Stimulated activated CD8-positive, alpha-beta memory T cell treated with anti-CD3 and anti-CD28 coated beads, Interleukin-7, amount 100 ng/mL, for 24 hours (primary cell): ENCODE measurements around the gene FBXL7.

Experiments used
- DNase-seq: peaks from one replicate; pipeline ENCODE4 v3.0.0-alpha.2; 2020; ENCODE audit warnings: low read depth

FBXL7 gene

DNA sequence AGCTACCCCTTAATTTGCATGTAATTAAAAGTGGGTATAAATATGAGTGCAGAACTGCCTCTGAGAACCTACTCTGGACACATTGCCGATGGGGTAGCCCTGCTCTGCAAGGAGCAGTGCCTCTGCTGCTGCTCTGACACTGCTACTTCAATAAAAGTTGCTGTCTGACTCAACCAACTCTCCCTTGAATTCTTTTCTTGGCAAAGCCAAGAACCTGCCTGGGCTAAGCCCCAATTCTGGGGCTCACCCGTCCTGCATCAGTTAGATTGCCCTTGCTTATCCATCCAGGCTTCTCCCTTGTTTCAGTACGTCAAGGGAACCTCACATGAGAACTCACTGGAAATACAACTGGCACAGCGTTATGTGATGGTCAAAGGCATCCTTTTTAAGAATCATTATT is 44.1 kb downstream of the FBXL7 start:
- no peak for DNase-seq

DNA sequence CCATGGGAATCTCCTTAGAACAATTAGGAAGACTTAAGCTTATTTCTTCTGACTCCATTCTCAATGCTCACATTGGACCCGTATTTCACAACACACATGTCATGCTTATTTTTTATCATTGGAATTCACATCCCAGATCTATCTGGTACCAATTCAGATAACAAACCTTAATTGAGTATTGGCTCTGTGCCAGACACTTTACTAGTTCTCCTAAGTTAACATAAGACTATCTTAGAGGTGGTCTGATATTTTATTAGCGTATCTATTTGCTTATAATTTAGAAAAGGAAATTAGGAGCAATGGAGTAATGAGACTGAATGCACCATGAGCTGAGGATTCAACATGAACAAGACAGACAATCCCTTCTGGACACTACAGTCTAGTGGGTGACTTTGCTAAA is 45.1 kb downstream of the FBXL7 start:
- DNase-seq: no peak

DNA sequence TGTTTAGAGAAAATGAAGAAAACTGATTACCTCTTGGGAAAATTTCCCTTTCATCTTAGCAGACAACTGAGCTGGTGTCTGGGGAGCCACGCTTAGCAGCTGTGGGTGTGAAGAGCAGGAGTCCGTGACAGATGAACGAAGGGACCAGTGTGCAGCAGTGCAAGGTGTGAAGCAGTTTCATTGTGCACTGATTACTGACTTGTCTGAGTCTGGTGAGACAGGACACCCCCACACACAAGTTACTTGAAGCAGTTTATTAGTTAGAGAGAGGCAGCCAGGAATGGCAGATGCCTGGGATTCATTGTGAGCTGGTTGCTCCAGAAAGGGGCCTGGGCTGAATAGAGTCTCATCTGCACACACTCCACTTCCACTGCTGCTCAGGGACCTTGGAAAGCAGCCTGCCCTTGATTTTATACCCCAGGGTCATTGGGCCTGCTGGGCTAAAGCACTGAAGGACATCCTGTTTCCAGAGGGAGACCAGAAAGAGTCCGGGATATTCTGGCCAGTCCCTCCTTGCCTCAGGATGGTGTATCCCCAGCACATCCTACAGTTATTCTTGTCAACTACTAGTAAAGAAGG is 47.4 kb downstream of the FBXL7 start:
- no peak for DNase-seq

DNA sequence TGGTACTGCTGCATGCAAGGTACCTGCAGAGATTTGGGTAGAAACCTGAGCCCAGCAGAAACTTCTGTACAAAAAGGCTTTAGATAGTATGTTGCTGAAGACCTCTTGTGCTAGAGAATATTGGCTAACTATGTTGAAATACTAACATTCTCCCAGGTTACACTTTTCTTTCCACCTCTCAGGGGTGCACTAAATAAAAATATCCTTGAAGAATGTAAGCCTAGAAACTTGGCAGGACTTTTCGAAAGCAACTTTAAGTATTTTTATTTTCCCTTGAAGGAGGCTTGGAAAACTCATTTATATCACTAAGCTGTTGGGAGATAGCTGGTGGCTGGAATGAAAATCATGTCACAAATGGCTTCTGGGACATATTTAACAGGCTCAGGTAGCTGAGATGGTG is 50.0 kb downstream of the FBXL7 start:
- DNase-seq: no peak

DNA sequence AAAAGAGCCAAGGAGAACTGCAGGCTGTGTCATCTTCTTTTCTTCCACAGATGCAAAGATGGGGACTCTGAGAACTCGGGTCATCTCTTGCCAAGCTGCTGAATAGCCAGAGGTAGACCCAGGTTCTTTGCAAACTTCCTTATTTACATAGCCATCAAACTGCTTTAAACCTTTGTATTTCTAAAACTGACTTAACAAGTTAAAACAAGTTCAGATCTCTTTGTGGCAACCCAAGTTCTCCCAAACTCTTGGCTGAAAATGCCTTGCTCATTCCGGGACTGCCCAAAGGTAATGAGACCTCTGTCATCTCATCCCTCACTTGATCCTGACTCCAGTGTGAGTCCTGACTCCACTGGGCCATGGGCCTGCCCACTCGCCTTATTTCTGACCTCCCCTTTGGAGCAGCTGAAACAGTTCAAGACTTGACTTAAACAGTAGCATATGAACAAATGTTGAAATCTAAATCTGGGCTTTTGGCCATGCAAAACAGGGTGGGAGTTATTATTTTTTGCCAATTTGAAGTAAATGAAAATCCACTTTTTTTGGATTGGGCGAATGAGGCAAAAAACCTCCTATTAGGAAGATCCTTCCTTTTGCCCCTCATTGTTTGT is 50.6 kb downstream of the FBXL7 start:
- DNase-seq: no peak

DNA sequence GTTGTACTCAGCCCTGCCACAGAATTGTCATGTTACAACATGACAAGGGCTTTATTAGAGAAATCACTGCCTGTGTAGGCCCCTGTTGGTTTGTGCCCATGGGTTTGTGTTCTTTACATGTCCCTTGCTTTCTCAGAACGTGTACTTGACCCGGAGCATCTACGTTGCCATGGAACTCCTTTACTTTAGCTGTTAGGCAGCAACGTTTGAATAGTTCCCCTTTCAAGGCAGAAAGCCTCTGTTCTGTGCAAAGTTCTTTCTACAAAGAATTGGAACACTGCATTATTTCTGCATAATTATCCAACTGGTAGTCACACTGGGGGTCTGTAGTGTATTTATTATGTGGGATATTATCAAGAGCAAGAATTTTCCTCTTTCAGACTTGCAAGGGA is 51.1 kb downstream of the FBXL7 start:
- no peak for DNase-seq

DNA sequence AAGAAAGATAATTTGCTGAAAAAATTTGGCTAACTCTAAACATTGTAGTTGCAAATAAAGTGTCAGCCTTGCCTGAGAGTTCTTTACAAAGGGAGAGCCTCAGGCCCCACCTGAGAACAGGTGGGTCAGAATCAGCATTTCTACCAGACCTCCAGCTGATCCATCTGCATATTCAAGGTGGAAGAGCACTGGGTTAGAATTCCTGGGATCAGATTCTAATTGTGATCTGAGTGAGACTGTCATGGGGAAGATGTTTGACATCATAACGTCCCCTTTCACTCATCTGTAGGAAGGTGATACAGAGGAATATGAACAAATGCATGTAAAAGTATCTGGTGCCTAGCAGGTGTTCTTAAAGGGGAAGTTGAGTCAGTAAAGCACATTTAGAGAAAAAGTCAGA is 54.6 kb downstream of the FBXL7 start:
- no peak for DNase-seq

DNA sequence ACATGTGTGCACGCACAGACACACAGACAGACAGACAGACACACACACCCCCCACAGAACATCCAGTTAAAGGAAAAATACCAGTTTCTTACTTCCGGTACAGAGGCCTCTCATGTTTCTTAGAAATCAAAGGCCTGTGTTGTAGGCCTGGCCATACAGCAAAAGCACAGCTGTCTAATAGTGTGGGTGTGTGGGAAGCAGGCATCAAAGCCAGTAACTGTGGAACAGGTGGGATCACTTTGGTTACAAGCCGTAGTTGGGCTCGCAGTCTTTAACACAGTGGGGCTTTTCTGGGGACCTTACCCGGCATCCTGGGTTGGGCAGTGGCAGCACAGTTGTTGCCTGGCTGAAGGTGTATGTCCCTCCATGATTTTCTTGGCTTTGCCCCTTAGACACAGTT is 55.2 kb downstream of the FBXL7 start:
- no peak for DNase-seq

DNA sequence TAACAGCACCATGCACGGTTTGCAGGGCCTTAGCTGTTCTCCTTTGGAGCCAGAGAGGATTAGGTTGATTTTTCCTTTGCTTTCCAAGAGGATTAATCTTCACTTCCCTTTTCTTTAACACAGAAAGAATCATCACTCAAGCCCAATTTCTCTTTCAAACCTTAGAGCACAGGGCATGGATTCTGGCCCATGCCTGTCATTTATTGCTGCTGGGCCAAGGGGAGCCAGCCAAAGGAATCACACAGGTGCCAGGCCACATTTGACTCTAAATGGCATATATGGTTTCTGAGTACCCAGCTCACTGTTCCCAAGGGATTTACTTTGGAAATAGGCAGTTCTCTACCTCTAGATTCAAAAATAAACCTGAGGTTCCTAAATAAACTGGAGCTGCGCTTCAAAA is 58.3 kb downstream of the FBXL7 start:
- no peak for DNase-seq

DNA sequence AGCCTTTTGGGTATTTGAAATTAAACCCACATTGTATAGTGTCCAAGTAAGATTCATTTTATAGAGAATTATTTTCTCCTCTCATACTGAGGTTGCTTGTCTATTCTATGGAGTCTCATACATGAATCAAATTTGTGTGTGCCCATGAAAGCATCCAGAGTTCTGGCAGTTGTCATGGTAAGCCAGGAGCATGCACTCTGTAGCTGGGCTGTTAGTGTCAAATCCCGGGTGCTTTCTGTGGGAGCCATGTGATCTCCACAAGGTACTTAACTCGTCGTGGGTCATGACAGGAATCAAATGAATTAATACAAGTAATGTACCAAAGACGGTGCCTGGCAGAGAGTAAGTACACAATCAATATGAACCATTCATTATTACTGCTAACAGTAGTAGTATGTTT is 58.7 kb downstream of the FBXL7 start:
- no peak for DNase-seq

DNA sequence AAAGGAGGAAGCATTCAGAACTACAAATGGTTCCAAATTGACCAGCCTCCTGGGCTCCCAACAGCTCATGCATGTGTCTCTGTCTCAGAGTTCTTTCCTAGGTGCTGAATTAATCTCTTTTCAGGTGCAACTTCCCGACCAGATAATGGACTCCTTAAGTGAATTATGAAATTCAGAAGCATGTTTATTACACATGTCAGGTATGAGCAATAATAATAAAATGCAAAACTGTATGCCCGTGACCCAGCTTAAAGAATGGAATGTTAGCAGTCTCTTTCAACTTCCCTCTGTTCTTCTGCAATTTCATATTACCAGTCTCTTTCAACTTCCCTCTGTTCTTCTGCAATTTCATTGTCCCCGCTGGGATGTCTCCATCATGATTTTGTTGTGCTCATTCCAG is 60.4 kb downstream of the FBXL7 start:
- DNase-seq: no peak

DNA sequence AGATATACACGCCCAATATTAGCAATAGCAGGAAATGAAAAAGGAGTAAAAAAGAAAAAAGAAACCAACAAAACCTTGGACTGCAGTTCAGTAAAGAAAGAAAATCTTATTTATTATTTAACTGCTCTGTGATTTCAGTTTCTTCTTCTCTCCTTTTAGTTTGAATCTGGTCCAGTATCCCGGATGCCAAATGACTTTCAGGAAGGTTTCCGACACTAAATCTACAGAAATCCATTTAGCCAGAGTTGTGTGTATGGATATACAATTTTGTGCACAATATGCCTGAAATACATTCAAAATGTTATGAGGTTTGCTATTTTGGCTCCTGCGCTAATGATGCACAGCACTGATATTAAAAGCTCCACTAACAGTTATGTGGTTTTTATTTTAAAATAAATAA is 64.5 kb downstream of the FBXL7 start:
- no peak for DNase-seq

DNA sequence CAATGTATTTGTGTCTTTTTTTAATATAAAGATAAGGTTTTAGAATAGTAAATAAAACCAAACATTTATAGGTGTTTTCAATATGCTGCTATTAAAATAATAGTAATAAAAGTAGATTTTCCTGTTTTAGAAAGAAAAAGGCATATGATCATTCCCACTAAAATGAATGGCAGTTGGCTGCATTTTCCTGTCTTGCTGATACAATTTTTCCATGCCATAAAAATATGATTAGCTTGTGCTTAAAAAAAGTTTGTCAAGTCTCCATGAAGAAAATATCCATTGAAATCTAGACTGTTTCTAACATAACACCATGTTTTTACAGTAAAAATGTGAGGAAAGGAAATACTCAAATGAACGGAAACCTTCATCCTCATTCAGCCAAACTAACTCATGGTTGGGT is 65.0 kb downstream of the FBXL7 start:
- DNase-seq: no peak

DNA sequence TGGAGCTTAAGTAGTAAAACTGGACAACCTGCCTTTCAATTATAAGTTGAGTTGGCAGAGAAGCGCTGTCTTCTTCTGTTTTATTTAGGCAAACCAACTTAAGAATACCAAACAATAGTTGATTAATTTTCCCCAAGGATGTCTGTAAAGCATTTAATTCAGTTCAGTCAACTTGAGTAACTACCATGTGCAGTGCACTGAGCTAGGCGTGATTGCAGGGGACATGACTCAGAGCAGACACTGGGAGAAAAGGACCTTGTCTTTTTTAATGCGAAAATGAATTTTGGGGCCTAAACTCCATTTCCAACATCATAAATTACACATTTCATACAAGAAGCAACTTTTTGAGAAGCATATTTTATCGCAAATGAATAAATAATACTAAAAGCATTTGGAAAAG is 66.3 kb downstream of the FBXL7 start:
- no peak for DNase-seq

DNA sequence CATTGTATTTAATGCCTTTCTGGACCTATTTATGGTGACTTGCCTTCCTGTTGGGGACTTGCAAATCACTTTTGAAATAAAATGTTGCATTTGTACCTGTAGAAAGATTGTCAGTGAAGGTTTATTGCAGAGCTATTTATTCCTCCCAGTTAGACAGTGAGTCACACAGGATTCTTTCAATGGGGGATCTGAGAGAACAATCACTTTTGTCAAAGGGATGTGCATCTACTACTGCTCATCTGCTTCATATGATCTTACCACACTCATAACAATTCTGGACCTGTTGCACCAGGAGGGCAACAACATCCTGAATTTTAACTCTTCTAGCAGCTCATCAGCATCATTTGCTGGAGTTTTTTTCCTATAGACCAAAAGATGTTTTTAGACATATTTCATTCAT is 66.8 kb downstream of the FBXL7 start:
- no peak for DNase-seq

DNA sequence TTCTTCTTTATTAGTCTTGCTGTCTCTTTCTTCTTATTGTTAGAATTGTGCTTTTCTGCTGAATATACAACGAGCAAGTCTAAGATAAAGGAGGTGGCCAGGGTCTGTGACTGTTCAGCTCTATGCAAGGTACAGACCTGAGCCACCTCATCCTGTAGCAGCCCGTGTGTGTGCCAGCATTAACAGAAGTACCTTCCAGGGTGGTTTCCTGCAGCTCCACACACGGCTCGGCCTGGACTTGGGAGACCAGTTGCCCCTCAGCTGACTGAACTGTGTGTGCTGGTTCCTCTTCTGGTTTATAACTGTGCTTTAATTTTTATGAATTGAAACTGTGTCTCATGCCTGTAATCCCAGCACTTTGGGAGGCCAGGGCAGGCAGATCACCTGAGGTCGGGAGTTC is 70.5 kb downstream of the FBXL7 start:
- DNase-seq: no peak

DNA sequence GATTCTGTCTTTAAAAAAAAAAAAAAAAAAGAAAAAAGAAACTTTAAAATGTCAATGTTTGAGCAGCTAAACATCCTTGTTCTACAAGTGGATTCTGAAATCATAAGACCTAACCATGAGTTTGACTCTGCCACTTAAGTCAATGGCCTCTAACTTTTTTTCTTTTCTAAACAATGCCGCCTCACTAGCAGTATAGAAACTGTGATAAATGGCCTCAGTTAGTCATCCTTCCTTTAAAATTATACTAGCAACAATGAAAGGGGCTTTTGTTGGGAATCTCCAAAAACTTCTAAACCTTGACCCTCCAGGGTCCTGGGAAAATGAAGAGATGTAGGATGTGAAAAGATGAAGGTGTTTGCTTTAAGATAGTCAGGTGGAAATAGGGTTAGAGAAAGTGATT is 71.1 kb downstream of the FBXL7 start:
- DNase-seq: no peak

DNA sequence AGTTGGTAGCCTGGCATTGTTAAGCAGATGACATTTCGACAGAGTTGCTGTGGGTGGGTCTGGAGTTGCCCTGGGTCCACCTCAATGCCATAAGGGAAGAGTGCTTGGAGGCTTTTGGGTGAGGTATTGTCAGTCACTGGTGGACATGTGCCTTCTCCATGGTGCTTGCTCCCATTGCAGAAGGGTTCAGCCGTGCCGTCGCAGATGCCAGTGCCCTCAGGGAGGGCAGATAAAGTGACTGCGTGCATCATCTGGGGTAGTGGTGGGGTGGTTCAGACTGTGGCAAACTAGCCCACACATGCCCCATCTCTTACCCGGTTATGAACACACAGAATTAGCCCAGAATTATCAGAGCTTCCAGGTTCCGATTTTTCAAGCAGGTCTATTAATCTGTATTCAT is 71.6 kb downstream of the FBXL7 start:
- DNase-seq: no peak

DNA sequence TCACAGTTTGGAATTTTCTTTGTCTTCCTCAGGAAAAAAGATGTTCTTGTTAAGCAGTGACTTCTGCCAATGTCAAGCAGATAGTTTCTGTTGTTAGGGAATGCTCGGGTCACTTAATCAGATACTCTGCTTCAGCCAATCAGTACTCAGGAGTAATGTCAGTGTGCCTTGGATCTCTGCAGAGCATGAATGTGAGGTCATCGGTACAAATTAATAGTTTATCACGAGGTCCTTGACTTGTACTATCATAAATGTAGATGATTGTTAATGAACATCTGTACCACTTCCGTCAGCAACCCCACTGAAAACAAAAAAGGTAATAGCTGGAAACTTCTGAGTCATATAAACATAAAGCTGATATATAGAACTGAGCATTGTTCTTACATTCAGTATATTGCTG is 73.6 kb downstream of the FBXL7 start:
- DNase-seq: no peak

DNA sequence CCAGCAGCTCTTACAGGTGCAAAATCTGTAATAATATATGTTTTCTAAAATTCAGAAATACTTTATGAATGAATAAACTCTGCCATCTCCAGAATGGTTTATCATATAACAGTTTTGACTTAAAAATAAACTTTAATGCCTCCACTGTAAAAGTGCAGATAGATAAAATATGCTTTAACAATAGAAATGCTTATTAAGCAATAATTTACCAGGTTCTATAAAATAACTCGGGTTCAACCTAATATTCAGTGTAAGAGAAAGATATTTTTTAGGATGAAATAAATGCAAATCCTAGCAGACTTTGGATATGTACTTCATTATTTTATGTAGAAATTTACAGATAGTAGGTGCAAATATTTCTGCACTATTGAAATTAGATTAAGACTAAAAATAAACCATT is 74.1 kb downstream of the FBXL7 start:
- DNase-seq: no peak

DNA sequence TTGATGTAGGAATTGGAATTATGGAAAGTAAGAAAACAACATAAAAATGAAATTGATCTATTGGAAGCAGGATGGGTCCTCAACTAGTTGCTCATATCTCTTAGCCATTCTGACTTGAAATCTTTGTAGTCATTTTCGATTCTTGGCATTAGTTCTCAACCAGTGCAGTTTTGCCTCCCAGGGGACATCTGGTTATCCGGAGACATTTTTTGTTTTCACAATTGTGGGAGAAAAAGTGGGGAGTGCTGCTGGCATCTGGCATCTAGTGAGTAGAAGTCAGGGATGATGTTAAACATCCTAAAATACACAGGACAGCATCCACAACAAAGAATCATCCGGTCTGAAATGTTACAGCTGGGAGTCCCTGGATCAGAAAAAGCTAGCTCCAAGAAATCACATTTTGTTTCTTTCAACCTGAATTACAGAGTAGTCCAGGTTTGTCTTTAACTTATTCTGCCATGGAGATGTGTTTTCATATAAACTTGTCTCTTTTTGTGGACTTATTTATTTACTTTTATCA is 74.9 kb downstream of the FBXL7 start:
- no peak for DNase-seq

DNA sequence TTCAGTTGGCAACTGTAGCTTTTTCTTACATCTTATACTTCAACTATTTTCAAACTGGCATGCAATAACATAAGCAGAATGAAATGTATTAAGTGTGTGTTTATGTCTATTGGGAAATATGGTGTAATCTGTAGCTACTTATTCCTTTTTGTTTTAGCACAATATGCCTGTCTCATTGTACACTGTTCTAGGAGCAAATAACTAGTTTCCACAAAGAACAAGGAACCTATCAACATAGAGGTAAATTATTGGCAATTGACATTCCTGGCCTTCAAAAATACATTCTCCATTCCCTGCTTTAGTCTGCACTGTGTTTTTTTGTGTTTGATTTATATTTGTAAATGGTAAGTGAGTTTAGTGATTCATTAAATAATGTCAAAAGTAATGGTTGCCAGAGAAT is 75.7 kb downstream of the FBXL7 start:
- DNase-seq: no peak

DNA sequence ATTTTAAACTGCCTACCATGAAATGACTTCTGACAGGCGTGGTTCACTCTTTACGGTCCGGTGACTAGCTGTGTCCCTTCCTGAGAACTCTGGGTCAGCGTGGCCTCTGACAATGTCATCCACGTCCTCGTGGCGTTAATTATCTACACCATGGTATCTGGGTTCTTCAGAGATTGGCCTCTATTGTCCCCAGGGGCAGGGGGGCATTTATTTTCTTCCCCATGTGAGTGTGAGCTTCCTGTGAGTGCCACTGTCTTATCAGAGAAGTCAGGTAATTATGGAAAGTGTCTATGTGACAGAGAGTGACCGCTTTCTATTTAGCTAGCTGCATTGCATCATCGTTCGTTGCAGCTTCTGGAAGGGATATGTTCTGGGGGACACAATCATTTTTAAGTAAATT is 77.2 kb downstream of the FBXL7 start:
- DNase-seq: no peak

DNA sequence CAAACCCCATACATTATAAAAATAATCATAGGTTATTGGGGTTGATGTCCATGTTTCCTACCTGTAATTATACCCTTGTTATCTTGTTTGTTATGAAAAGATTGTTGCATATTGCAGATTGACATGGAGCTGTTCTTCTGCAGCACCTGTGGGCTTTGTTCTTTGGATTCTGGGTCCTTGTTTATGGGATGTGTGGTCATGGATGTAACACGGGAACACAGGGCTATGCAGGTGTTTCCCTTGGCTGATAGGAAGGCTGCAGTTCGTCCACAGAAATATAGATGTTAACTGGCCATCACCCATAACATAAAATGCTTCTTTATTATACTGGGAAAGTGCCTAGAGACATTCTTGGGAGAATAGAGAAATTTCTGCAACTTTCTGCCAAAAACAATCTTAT is 77.9 kb downstream of the FBXL7 start:
- no peak for DNase-seq
